ENCODE measurements around the gene MYO1A. TPM values are rescaled to one million over a fixed set of nuclear protein-coding genes. Genes with fewer than 3 reads are reported as not detected.
A peak's percentile ranks its signal among the peaks of the same experiment; 100 is the strongest.

MYO1A gene
- total and polyA plus RNA-seq, 7 donors, result 0.04 to 1.3 (median 0.19) TPM; not detected in 1

DNA sequence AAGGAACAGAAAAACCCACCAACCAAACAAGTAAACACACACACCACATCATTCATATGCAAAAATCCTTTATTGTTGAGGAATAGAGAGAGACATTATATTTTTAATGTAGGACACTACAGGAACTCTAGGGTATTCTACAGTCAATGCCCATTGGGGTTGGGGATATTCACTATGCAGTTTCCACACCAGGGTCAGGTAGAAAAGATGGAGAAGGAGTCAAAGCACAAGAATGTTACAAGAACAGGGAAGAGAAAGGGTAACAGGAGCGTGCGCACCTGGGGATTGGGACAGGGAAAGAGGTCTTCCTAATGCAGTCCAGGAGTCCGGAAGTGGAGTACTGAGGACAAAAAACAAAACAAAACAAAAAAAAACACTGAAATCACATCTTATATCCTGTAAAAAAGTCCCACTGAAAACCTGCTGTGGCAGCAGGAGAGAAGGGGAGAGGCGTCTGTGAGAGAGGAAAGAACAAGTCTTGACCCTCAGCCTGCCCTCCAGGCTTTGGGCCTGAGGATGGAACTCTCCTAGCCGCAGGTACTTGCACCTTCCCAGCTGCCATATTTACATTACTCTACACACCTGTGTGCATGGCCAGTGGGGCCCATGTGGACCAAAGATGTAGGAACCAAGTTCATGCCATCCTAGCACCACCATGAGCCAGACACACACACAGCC is 39.8 kb downstream of the MYO1A start:
- WGBS, 3 donors, result 89 to 93% (median 91%) methylated on average over 5 of the region's 5 CpGs
- H3K4me3 ChIP-seq, result no peak overlapping the region
- no peaks in the 10 kb centered on the region for H3K9me3 ChIP-seq
- ATAC-seq (no peak), DNase-seq (no peak)
- H3K27me3 ChIP-seq (ENCODE audit: insufficient read depth in 3 of 3, low read length in 2 of 3), result peaks cover 0 to 9% (median 0%) of the 10 kb centered on the region in 3 donors
- intact Hi-C loops (cut with DNase I), result loop anchor here in 1 of 2 donors (5.0 to 10.0 kb wide), 3 partner anchors 52 to 495 kb away; partner anchors contain the start of gene STAT6
- H3K36me3 ChIP-seq (ENCODE audit: insufficient read depth in 1 of 2, low read depth in 1 of 2), result no peaks in the 10 kb centered on the region
- peaks cover 8% of the 10 kb centered on the region for H3K4me1 ChIP-seq
- TF ChIP-seq, protein P1, sequence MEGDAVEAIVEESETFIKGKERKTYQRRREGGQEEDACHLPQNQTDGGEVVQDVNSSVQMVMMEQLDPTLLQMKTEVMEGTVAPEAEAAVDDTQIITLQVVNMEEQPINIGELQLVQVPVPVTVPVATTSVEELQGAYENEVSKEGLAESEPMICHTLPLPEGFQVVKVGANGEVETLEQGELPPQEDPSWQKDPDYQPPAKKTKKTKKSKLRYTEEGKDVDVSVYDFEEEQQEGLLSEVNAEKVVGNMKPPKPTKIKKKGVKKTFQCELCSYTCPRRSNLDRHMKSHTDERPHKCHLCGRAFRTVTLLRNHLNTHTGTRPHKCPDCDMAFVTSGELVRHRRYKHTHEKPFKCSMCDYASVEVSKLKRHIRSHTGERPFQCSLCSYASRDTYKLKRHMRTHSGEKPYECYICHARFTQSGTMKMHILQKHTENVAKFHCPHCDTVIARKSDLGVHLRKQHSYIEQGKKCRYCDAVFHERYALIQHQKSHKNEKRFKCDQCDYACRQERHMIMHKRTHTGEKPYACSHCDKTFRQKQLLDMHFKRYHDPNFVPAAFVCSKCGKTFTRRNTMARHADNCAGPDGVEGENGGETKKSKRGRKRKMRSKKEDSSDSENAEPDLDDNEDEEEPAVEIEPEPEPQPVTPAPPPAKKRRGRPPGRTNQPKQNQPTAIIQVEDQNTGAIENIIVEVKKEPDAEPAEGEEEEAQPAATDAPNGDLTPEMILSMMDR (IDR thresholded peaks at IDR 0.05), result no peak
- no peak overlapping the region for H3K27ac ChIP-seq

DNA sequence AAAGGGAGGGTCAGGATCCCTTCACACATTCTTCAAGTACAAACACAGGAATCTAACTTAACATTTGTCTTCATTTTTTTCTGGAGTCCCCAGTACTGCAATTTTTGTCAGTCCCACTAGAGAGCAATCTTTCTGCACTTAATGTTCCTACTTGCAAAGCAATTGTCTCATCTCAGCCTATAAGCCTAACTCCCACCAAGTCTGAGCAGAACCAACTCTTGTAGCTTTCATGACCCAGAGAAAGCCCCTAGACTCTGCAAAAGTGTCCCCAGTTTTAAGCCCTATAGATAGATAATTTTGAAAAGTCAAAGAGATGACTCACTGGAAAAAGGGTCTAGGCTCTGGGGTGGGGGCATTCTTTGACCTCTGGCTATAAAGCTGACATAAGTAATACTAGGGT is 41.8 kb downstream of the MYO1A start:
- ATAC-seq, result no peak
- Histone ChIP-seq H3K9me3 (no peaks in the 10 kb centered on the region), H3K4me1 (peaks cover 10% of the 10 kb centered on the region), H3K36me3 (ENCODE audit: insufficient read depth in 1 of 2, low read depth in 1 of 2) (peaks cover 0 to 16% of the 10 kb centered on the region in 2 donors), H3K27me3 (ENCODE audit: insufficient read depth in 3 of 3, low read length in 2 of 3) (no peaks in the 10 kb centered on the region), H3K27ac (no peak overlapping the region), H3K4me3 (no peak overlapping the region)
- TF ChIP-seq, protein P1 (IDR thresholded peaks at IDR 0.05), result peak; percentile 17
- DNase-seq, result no peak
- intact Hi-C loops (cut with DNase I), result loop anchor here in 1 of 2 donors (5.0 to 10.0 kb wide), 3 partner anchors 54 to 493 kb away; partner anchors contain the start of gene STAT6

DNA sequence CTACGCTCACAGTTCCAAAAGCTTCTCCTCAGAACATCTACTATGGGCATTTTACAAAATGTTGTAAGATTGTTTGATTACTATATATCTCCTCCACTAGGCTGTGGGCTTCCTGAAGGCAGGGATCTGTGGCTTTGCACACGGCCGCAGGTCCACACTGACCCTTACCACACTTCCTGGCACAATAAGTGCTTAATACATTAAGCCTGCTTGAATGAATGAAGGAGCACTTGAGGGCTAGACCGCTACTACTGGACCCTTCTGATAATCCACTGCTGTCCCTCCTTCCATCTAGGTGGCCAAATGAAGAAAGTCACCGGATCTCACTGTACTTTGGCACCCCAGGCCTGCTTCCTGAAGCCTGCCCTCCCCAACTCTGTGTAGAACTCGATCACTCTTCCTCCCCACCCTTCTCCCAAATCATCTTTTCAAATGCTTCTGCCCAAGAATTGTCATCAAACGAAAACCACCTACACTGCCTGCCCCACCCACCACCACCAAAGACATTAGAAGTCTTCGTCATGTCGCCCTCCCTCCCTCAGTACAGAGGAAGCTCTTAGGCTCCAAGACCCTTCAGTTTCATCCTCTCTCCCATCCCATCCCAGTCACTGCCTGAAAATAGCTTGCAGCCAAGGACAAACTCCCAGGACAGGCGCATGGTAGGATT is 43.0 kb downstream of the MYO1A start:
- no peak for ATAC-seq
- Histone ChIP-seq H3K4me1 (peaks cover 10% of the 10 kb centered on the region), H3K36me3 (ENCODE audit: insufficient read depth in 1 of 2, low read depth in 1 of 2) (peaks cover 0 to 28% of the 10 kb centered on the region in 2 donors), H3K27ac (peak overlapping the region; percentile 58), H3K9me3 (no peaks in the 10 kb centered on the region), H3K4me3 (peak overlapping the region; percentile 89), H3K27me3 (ENCODE audit: insufficient read depth in 3 of 3, low read length in 2 of 3) (no peaks in the 10 kb centered on the region)
- TF ChIP-seq, protein P1 (IDR thresholded peaks at IDR 0.05), result no peak
- 60 to 68% (median 66%) methylated on average over 10 of the region's 10 CpGs for WGBS, 3 donors
- DNase-seq, result no peak
- intact Hi-C loops (cut with DNase I), result loop anchor here in 1 of 2 donors (5.0 to 10.0 kb wide), 3 partner anchors 55 to 492 kb away; partner anchors contain the start of gene STAT6

DNA sequence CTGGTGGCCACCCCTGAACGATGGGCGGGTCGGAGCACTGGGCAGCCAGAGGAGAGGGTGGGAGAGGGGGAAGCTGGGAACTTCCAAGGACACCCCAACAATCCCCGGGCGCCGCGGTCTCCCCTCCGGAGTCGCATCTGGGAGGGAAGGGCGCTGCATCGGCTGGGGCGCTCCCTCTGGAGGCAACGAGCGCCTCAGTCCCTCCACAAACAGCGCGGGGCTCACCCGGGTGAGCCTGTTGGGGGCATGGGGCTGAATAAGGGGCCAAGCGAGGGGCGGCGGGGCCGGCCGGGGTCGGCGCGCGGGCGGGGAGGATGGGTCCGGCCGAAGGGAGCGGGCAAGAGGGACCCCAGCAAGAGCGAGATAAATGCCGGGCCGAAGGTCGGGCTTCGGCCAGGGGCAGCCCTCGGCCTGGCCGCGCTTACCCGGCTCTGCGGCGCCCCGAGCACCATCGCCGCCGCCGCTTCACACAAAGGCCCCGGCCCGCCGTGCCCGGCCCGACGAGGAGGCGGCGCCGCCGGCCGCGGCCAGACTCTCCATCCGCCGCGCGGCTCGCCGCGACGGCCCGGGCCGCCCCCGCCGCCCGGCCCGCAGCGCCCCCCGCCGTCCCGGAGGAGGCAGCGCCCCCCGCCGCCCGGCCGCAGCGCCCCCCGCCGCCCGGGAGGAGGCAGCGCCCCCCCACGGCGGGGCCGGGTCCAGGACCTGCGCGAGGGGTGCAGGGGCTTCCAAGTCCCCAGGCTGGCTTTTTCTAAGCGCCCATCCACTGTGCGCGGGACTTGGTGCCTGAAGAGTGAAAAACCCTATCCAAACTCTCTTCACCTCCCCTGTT is 43.7 kb downstream of the MYO1A start, which contains the start of gene ZBTB39:
ZBTB39 (minus strand) TSS at position 567 of the 829 bp plus-strand sequence. CDS start 1,629 bp downstream, outside the sequence.
- Histone ChIP-seq H3K9me3 (no peaks in the 10 kb centered on the region), H3K27ac (peak within 1 kb of the TSS; percentile 72), H3K27me3 (ENCODE audit: insufficient read depth in 3 of 3, low read length in 2 of 3) (no peaks in the 10 kb centered on the region), H3K4me3 (peak within 1 kb of the TSS; percentile 89), H3K4me1 (peaks cover 10% of the 10 kb centered on the region), H3K36me3 (ENCODE audit: insufficient read depth in 1 of 2, low read depth in 1 of 2) (peaks cover 0 to 35% of the 10 kb centered on the region in 2 donors)
- WGBS, 3 donors, result 0 to 1% (median 1%) methylated on average over 22 to 93 of the region's 94 CpGs
- ATAC-seq (peak; percentile 88 to 93 (median 90)), DNase-seq (peak; percentile 63 to 80)
- TF ChIP-seq, protein P1 (IDR thresholded peaks at IDR 0.05), result peak; percentile 62
- intact Hi-C loops (cut with DNase I), result loop anchor here in 1 of 2 donors (5.0 to 10.0 kb wide), 3 partner anchors 56 to 491 kb away; partner anchors contain the start of gene STAT6
